PFSK-1 (cell line): ENCODE measurements around the gene RREB1.

Source experiments
- POLR2AphosphoS5 ChIP-seq: IDR thresholded peaks from 2 replicates; pipeline ENCODE4 v1.6.1; 2012; ENCODE audit warnings: low read depth, mild to moderate bottlenecking, control low read depth, low read length, moderate library complexity
- REST ChIP-seq, 2 experiments: IDR thresholded peaks; 2 replicates each; pipeline versions ENCODE4 v1.6.1 to v1.8.0; 2011 to 2012; ENCODE audit warnings: low read depth in 2 of 2, low read length in 2 of 2, control low read depth in 1 of 2, inconsistent platforms in 1 of 2, mild to moderate bottlenecking in 1 of 2, moderate library complexity in 1 of 2; ENCODE audit not compliant: insufficient read depth in 1 of 2
- SIN3A ChIP-seq: IDR thresholded peaks from 2 replicates; pipeline ENCODE4 v1.6.1; 2012; ENCODE audit warnings: mild to moderate bottlenecking, low read length, moderate library complexity, borderline replicate concordance; ENCODE audit not compliant: insufficient read depth
- TAF1 ChIP-seq: IDR thresholded peaks from 2 replicates; pipeline ENCODE4 v1.6.1; 2012; ENCODE audit warnings: low read length, control low read depth, borderline replicate concordance; ENCODE audit not compliant: insufficient read depth

- TF ChIP-seq POLR2AphosphoS5 (no peak), TAF1 (no peak), REST (IDR thresholded peaks at IDR 0.05; ENCODE audit: insufficient read depth in 1 of 2, low read depth in 2 of 2, low read length in 2 of 2) (no peak), SIN3A (no peak)
These were observed 27.4 kb downstream of the RREB1 start for GRCh38 chr6:7134999-7135745.
